Activated CD8-positive, alpha-beta T cell treated with anti-CD3 and anti-CD28 coated beads, Interleukin-2, amount 10 ng/mL, durations not matched to agents 7 days and 5 days (primary cell): ENCODE measurements around the gene CREB3L2. TPM values are rescaled to one million over a fixed set of nuclear protein-coding genes. Genes with fewer than 3 reads are reported as not detected.
"Not testable (repeated sequence)": the region's sequence is repeated elsewhere in the genome, so short reads cannot be mapped to it uniquely, and the experiment has no call there.

ENCODE experiments used
- ATAC-seq: fragments of 150-1000 bp; cut with Tn5 transposase; one replicate; pipeline ENCODE4 v1.10.0; 2021; ENCODE audit warnings: moderate library complexity
- CTCF ChIA-PET: fragments of 350-600 bp; sonication (Branson Sonifier 250); formaldehyde crosslinking; loops from one replicate; lab custom pipeline; 2021; ENCODE audit warnings: antibody characterized with exemption; lab: Charles Lee
- POLR2A ChIA-PET: fragments of 350-600 bp; sonication (Branson Sonifier 250); formaldehyde crosslinking; loops from one replicate; lab custom pipeline; 2021; ENCODE audit warnings: antibody characterized with exemption; lab: Charles Lee
- DNase-seq: peaks from one replicate; pipeline ENCODE4 v3.0.0-alpha.2; 2020
- H3K27ac Mint-ChIP-seq: one replicate; pipeline ENCODE4 v1.8.0; 2021; ENCODE audit warnings: mild to moderate bottlenecking, mixed read lengths
- H3K27me3 Mint-ChIP-seq: one replicate; pipeline ENCODE4 v1.8.0; 2021; ENCODE audit warnings: low read depth, mixed read lengths
- H3K36me3 Mint-ChIP-seq: one replicate; pipeline ENCODE4 v1.8.0; 2021; ENCODE audit warnings: low read depth, mixed read lengths
- H3K4me1 Mint-ChIP-seq: one replicate; pipeline ENCODE4 v1.8.0; 2021; ENCODE audit warnings: low read depth, mixed read lengths
- H3K4me3 Mint-ChIP-seq: one replicate; pipeline ENCODE4 v1.8.0; 2021; ENCODE audit warnings: mild to moderate bottlenecking, mixed read lengths
- H3K9me3 Mint-ChIP-seq: one replicate; pipeline ENCODE4 v1.8.0; 2022; ENCODE audit warnings: mixed read lengths; ENCODE audit not compliant: insufficient read depth
- total RNA-seq, 2 experiments: library from RNA; stranded (reverse); gene quantifications; one replicate each; pipeline ENCODE4 v1.2.3, GENCODE V29; 2021

Gene CREB3L2
- total RNA-seq, 2 experiments from 2014 or later = 24.7 to 25.9 TPM

GRCh38 chr7:137935884-137936508 is 65.9 kb downstream of the CREB3L2 start:
- Mint-ChIP-seq H3K36me3 (peaks cover 17% of the 10 kb centered on the region), H3K9me3 (no peaks in the 10 kb centered on the region), H3K27ac (peak overlapping the region; percentile 84), H3K4me1 (peaks cover 34% of the 10 kb centered on the region), H3K27me3 (no peaks in the 10 kb centered on the region), H3K4me3 (peak overlapping the region; percentile 80)
- DNase-seq (peak; percentile 30), ATAC-seq (peak; percentile 64)
- POLR2A ChIA-PET = interaction anchor here (2.1 kb wide), 1 partner anchor 65 kb away, joined by 16 read pairs; the partner anchor contains the start of gene CREB3L2
- CTCF ChIA-PET = interaction anchor here (0.9 to 3.8 kb wide), 3 partner anchors 32 to 73 kb away, joined by 3 to 28 read pairs (median 18); partner anchors contain the start of gene CREB3L2

DNA sequence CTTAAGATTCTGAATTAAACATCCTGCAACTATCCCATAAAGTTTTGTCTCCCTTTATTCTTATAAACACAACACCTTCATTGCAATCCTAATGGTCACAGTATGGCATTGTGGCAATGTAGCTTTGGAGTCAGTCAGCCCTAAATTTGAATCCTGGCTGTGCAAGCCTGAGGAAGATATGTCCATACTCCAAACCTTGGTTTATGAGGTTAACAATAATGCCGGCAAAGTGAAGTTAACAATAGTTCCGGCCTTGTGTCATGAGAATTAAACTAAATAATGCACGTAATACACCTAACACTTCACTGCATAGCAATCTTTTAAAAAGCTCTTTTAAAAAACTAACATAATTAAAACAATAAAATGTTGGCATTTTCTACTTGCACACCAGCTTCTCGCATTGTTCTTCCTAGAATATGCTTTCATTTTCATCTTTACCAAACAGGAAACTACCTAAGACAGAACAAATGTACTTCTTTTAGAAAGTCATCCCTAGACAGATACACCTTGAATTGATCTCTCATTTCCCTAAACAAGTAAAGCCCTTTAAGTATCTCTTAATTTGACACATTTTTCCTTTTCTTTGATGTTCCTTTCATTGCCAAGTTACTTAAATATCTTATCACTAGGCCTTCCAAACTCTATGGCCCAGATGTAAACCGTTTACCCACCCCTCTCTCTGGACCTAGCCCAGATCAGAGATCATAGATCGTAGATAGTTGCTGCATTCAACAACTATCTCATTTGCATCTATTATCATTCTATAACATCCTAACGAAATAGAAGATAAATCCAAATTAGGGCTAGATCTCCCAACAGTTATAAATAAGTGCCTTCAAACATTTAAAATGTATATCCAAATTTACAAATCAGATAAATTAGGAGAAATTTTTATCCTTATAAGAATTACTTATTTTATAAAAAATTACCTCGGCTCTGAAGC is 66.7 kb downstream of the CREB3L2 start:
- CTCF ChIA-PET = interaction anchor here (0.6 to 3.8 kb wide), 5 partner anchors 12 to 74 kb away, joined by 3 to 28 read pairs (median 3); partner anchors contain the start of gene CREB3L2

GRCh38 chr7:137934176-137934826 is 67.6 kb downstream of the CREB3L2 start:
- Mint-ChIP-seq H3K27ac (peak overlapping the region; percentile 92), H3K27me3 (no peaks in the 10 kb centered on the region), H3K4me3 (peak overlapping the region; percentile 80), H3K36me3 (peaks cover 17% of the 10 kb centered on the region), H3K9me3 (no peaks in the 10 kb centered on the region), H3K4me1 (peaks cover 34% of the 10 kb centered on the region)
- ChIA-PET POLR2A (interaction anchor here (2.1 kb wide), 1 partner anchor 66 kb away, joined by 16 read pairs; the partner anchor contains the start of gene CREB3L2), CTCF (interaction anchor here (1.2 to 3.8 kb wide), 5 partner anchors 11 to 75 kb away, joined by 3 to 28 read pairs (median 6); partner anchors contain the start of gene CREB3L2)
- DNase-seq = no peak
- ATAC-seq = no peak

More for the DNA sequence above, 66.7 kb downstream of the CREB3L2 start:
- Mint-ChIP-seq H3K4me3 (peak overlapping the region; percentile 80), H3K27ac (peak overlapping the region; percentile 92), H3K4me1 (peaks cover 34% of the 10 kb centered on the region), H3K36me3 (peaks cover 17% of the 10 kb centered on the region), H3K9me3 (no peaks in the 10 kb centered on the region), H3K27me3 (no peaks in the 10 kb centered on the region)
- ATAC-seq (peak; percentile 84), DNase-seq (no peak)
- POLR2A ChIA-PET = interaction anchor here (2.1 kb wide), 1 partner anchor 65 kb away, joined by 16 read pairs; the partner anchor contains the start of gene CREB3L2

DNA sequence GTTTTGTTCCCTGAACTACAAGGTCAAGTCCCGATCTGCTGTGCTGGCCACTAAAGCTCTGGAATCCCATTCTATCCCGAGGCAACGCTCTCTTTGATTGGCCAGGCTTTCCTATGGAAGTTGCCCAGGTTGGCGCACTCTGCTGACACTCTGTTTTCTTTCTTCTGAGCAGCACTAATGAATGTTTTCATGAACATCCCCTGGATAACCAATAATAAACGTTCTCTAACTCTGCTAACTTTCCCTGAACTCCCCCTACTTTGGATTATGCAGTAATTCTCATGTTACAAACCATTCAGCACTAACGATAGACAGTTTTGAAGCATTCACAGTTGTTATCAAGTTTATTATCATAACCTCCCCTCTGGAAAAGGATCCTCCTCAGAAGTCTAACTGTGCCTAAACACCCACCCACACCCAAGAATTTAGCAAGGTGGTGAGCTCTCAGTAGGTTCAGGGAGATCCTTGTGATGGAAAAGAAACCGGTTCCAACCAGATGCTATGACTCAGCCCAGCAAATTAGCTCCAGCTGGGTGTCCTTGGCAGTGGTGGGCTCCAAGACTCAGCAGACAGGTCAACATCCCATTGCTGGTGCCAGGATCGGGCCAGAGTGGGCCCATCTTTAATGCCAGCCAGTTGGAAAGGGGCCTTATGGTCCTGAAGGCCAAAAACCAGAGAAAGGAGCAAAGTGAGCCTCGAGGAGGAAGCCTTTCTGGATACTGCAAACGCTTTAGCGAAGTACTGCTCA is 68.4 kb downstream of the CREB3L2 start:
- H3K36me3 Mint-ChIP-seq = peaks cover 17% of the 10 kb centered on the region
- ATAC-seq (no peak), DNase-seq (no peak)
- H3K9me3 Mint-ChIP-seq = no peaks in the 10 kb centered on the region
- ChIA-PET POLR2A (no interaction called here), CTCF (interaction anchor here (1.4 to 2.7 kb wide), 5 partner anchors 9 to 76 kb away, joined by 3 to 18 read pairs (median 5); partner anchors contain the start of gene CREB3L2)
- no peak overlapping the region for H3K27ac Mint-ChIP-seq
- H3K4me1 Mint-ChIP-seq = peaks cover 34% of the 10 kb centered on the region
- no peak overlapping the region for H3K4me3 Mint-ChIP-seq
- no peaks in the 10 kb centered on the region for H3K27me3 Mint-ChIP-seq

DNA sequence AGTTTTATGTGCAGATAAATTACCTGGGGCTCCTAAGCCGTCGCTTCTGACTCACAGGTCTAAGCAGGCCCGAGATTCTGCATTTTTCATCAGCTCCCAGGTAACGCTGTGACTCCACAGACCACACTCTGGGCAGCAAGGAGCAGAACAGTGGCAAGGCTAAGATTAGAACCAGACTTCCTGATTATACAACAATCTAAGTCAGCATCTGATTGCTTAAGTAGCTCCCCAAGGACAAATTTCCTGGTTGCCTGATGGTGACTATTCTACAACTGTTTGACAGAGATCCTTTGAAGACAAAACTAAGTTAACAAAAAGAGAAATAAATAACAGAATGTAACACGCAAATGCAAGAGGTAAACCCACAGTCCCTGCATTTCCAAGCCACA is 69.0 kb downstream of the CREB3L2 start:
- no peak overlapping the region for H3K27ac Mint-ChIP-seq
- H3K4me3 Mint-ChIP-seq = no peak overlapping the region
- H3K36me3 Mint-ChIP-seq = peaks cover 20% of the 10 kb centered on the region
- DNase-seq = no peak
- no peaks in the 10 kb centered on the region for H3K9me3 Mint-ChIP-seq
- ChIA-PET CTCF (interaction anchor here (1.4 to 1.6 kb wide), 4 partner anchors 9 to 76 kb away, joined by 3 to 6 read pairs (median 5); partner anchors contain the start of gene CREB3L2), POLR2A (no interaction called here)
- ATAC-seq = no peak
- peaks cover 34% of the 10 kb centered on the region for H3K4me1 Mint-ChIP-seq
- no peaks in the 10 kb centered on the region for H3K27me3 Mint-ChIP-seq

GRCh38 chr7:137931823-137932222 is 70.1 kb downstream of the CREB3L2 start:
- H3K4me3 Mint-ChIP-seq = no peak overlapping the region
- ATAC-seq (no peak), DNase-seq (no peak)
- H3K36me3 Mint-ChIP-seq = peaks cover 28% of the 10 kb centered on the region
- no peaks in the 10 kb centered on the region for H3K27me3 Mint-ChIP-seq
- ChIA-PET POLR2A (no interaction called here), CTCF (interaction anchor here (0.9 to 1.4 kb wide), 2 partner anchors 7 to 29 kb away, joined by 3 read pairs; no protein-coding TSS in a partner anchor)
- peaks cover 34% of the 10 kb centered on the region for H3K4me1 Mint-ChIP-seq
- H3K27ac Mint-ChIP-seq = no peak overlapping the region
- no peaks in the 10 kb centered on the region for H3K9me3 Mint-ChIP-seq

- Mint-ChIP-seq H3K4me1 (peaks cover 23% of the 10 kb centered on the region), H3K27me3 (no peaks in the 10 kb centered on the region), H3K9me3 (no peaks in the 10 kb centered on the region), H3K4me3 (no peak overlapping the region), H3K36me3 (peaks cover 37% of the 10 kb centered on the region), H3K27ac (no peak overlapping the region)
- POLR2A ChIA-PET = no interaction called here
- CTCF ChIA-PET = interaction anchor here (0.8 kb wide), 1 partner anchor 71 kb away, joined by 3 read pairs; the partner anchor contains the start of gene CREB3L2
- ATAC-seq (no peak), DNase-seq (no peak)
Observed at GRCh38 chr7:137930581-137930980, 71.3 kb downstream of the CREB3L2 start.

DNA sequence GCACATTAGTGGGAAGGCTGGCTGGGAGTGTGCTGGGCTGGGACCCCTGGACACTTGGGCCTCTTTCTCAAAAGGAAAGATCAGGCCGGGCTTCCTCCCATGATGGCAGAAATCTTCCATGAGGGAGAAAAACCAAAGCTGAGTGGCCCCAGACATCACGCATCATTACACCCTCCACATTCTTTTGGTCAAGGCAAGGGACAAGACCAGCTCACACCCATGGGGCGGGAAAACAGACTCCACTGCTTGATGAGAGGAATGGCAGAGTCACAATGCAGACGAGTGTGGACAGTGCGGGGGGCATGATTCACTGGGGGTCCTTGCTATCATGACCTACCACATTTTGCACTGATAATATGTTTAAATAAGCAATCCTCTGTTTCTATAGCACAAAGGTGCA is 73.3 kb downstream of the CREB3L2 start:
- CTCF ChIA-PET = interaction anchor here (1.2 to 1.4 kb wide), 2 partner anchors 74 to 81 kb away, joined by 4 to 5 read pairs; partner anchors contain the start of gene CREB3L2
- H3K9me3 Mint-ChIP-seq = no peaks in the 10 kb centered on the region
- H3K27me3 Mint-ChIP-seq = no peaks in the 10 kb centered on the region
- POLR2A ChIA-PET = no interaction called here
- H3K4me3 Mint-ChIP-seq = no peak overlapping the region
- no peak overlapping the region for H3K27ac Mint-ChIP-seq
- DNase-seq (no peak), ATAC-seq (no peak)
- peaks cover 7% of the 10 kb centered on the region for H3K4me1 Mint-ChIP-seq
- peaks cover 45% of the 10 kb centered on the region for H3K36me3 Mint-ChIP-seq

DNA sequence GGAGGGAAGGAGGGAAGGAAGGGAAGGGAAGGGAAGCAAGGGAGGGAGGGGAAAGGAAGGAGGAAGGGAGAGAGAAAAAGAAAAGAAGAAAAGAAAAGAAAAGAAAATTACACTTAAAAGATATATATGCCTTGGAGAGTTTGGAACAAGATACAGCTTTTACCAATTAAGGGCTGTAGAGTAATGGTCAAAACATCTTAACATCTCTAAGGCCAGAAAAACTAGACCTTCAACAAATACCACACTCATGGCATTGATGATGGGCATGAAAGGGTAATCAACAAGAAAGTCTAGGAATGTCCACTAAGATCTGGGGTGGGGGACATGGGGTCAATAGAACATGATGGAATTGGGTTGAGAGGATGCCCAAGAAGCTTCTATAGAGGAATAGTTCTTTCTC is 74.5 kb downstream of the CREB3L2 start:
- Mint-ChIP-seq H3K27ac (no peak overlapping the region), H3K4me3 (no peak overlapping the region), H3K27me3 (no peaks in the 10 kb centered on the region), H3K36me3 (peaks cover 45% of the 10 kb centered on the region), H3K9me3 (no peaks in the 10 kb centered on the region), H3K4me1 (no peaks in the 10 kb centered on the region)
- ChIA-PET POLR2A (no interaction called here), CTCF (interaction anchor here (1.2 kb wide), 1 partner anchor 82 kb away, joined by 5 read pairs; no protein-coding TSS in a partner anchor)
- DNase-seq (no peak), ATAC-seq (no peak)

- POLR2A ChIA-PET, H3K27me3 Mint-ChIP-seq, H3K27ac Mint-ChIP-seq, H3K4me3 Mint-ChIP-seq, ATAC-seq, H3K9me3 Mint-ChIP-seq, DNase-seq, H3K4me1 Mint-ChIP-seq: not testable (repeated sequence)
- CTCF ChIA-PET = interaction anchor here (3.1 kb wide), 1 partner anchor 76 kb away, joined by 16 read pairs; the partner anchor contains the start of gene CREB3L2
- H3K36me3 Mint-ChIP-seq = peaks cover 48% of the 10 kb centered on the region
Observed at GRCh38 chr7:137926206-137926605, 75.7 kb downstream of the CREB3L2 start.
